DMS79 treated with DMSO at 0.1 percent for 48 hours (cell line): ENCODE data around the gene TRIM22.
"Not testable (repeated sequence)": the region's sequence is repeated elsewhere in the genome, so short reads cannot be mapped to it uniquely, and the experiment has no call there.

Source experiments
- DNase-seq: peaks from one replicate; lab custom pipeline; 2025; lab: John Stamatoyannopoulos, UW

Gene TRIM22, protein sequence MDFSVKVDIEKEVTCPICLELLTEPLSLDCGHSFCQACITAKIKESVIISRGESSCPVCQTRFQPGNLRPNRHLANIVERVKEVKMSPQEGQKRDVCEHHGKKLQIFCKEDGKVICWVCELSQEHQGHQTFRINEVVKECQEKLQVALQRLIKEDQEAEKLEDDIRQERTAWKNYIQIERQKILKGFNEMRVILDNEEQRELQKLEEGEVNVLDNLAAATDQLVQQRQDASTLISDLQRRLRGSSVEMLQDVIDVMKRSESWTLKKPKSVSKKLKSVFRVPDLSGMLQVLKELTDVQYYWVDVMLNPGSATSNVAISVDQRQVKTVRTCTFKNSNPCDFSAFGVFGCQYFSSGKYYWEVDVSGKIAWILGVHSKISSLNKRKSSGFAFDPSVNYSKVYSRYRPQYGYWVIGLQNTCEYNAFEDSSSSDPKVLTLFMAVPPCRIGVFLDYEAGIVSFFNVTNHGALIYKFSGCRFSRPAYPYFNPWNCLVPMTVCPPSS

DNA sequence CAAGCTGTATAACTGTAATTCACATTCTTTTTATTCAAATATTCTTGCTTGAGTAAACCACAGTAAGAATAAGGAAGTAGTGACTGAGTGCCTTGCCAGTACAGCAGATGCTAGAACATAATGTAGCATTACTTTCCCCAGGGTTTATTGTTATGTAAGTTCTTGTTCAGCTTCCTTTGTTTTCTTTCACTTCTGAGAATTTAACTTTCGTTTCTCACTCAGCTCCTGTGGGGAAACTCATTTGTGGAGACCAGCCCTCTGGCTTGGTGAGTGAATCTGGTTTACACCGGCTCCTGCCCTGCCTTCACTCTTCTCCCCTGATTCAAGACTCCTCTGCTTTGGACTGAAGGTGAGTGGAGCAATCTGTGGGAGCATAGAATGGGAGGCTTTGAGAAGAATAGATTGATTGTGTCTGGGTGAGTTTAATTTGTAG, at the start of gene TRIM22:
TRIM22 (plus strand) TSS at position 240 of the 433 bp plus-strand sequence. CDS start 6,443 bp downstream, outside the sequence.
- DNase-seq: no peak

DNA sequence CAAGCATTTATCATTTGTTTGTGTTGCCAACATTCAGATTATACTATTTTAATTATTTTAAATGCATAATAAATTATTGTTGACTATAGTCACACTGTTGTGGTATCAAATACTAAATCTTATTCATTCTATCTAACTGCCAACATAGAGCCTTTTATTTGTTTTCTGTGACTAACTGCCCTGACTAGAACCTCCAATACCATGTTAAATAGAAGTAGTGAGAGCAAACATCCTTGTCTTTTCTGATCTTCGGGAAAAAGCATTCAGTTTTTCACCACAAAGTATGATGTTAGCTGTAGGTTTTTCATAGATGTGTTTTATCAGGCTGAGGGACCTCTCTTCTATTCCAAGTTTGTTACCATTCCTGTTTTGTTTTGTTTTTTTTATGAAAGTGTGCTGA, 49.6 kb upstream of the TRIM22 start:
- no peak for DNase-seq

DNA sequence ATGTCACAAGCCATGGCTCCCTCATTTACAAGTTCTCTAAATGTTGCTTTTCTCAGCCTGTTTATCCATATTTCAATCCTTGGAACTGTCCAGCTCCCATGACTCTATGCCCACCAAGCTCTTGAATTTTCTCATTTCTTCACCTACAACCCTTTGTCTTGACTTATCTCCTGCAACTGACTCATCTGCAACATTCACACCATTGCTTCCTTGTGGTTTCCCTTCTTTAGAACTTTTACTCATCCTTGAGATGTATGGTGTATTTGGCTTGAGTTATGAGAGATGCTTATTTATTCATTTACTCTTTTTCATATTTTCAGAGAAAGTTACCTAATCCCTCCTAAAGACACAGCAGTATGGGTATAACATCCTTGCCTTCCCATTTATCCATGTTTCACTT, 46.0 kb upstream of the TRIM22 start:
- DNase-seq: no peak

DNA sequence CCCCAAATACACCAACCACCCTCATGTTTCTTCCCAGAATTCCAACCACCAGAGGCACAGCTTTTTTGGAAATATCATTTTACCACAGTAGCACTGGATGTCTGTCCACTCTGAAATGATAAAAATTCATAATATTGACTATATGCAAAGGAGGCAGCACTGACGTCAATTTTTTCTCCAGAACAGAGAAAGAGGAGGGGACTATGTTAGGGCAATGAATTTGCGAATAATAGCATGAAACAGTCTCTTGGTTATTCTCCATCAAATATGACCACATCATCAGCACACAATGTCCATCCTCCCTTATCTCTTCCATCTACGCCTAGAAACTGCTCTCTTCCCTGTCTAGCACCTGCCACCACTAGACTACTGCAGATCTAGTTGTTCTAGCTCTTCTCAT, 43.5 kb upstream of the TRIM22 start:
- no peak for DNase-seq

DNA sequence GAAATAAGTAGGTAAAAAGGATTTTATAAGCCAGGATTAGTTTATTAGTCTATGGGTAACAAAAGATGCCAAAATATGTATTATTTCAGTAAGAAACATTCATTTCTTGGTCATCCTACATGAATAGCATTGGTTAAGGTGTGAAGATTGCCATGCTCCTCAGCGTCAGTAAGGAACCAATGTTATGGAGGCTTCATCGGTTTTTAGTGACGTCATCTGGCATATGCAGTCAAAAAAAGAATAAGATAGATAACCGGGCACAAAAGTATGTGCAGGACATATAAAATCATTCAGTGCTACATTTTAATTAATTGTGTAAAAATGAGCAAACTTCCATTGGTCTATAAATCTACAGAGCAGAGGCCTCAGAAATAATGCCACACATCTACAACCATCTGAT, 34.1 kb upstream of the TRIM22 start:
- DNase-seq: no peak

DNA sequence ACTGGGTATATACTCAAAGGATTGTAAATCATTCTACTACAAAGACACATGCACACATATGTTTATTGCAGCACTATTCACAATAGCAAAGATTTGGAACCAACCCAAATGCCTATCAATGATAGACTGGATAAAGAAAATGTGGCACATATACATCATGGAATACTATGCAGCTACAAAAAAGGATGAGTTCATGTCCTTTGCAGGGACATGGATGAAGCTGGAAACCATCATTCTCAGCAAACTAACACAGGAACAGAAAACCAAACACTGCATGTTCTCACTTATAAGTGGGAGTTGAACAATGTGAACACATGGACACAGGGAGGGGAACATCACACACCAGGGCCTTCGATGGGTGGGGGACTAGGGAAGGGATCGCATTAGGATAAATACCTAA, 32.6 kb upstream of the TRIM22 start:
- DNase-seq: not testable (repeated sequence)

DNA sequence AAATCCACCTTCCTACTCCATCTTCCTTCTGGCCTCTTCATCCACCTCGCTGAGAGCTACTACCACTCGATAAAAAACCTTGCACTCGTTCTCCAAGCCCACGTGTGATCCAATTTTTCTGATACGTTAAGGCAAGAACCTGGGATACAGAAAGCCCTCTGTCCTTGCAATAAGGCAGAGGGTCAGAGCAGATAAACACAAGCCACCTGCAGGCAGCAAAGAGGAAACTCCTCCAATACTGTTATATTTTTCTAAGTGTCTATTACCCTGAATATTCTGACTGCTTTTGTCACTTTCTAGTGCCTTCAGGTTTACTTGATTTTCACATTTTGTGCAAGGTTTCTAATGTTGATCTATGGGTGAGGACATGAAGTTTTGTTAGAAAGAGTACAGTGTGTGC, 31.3 kb upstream of the TRIM22 start:
- no peak for DNase-seq

DNA sequence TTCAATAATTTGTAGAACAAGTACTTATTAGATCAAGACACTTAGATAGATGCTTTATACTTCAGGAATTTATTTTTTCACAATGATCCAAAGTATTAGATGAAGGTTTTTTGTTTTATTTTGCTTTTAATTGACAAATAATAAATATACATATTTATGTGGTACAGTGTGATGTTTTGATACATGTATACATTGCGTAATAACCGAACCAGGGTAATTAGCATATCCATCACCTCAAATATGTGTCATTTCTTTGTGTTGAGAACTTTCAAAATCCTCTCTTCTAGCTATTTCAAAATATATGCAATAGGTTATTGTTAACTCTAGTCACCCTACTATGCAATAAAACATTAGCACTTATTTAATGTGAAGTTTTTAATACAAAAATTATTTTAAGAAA, 26.1 kb upstream of the TRIM22 start:
- no peak for DNase-seq

DNA sequence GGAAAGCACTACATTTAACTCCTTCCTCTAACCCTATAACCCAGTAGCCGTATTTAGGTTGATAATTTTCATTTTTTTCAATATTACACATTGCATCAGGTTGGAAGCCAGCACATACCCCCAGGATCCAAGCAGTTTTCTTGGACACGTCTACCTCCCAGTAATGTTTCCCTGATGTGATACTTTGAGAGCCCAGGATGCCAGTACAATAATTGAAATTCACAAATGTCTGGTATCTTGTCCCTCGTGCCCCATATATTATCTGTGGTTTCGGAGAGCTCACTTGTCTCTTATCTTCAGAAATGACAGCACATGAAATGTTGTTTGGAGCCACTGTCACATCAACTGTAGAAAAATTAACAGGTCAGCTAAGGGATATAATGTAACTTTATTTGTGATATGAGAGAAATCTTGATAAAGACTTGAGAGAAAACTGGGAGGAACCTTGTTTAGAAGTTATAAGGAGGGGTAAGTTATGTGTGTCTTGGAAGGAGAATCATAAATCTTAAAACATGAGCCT, 24.5 kb upstream of the TRIM22 start:
- no peak for DNase-seq

DNA sequence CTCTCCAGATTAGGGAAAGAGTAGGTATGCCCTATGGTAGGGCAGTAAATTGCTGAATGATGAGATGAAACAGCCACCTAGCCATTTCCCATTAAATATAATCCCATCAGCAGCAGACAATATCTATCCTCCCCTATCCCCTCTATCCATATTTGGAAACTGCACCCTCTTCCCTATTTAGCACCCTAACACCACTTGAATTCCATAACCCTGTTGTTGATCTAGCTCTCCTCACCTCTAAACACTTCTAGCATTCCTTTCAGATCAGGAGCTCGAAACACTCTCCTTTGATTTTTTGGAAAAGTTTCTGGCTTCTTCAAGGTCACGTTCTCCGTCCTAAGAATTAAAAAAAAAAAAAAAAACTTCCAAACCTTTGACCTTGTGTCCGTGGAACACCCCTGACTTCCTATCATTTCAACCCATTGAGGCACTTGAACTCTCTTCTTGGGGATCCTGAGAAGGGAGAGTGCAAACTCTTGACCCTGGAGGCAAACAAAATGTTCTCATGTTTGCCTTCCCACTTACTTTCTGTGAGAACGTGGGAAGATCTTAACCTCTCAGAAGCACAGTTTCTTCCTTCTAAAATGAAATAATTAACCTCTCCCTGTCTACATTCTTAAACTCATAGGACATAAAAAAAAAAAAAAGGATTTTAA, 23.7 kb upstream of the TRIM22 start:
- DNase-seq: no peak

DNA sequence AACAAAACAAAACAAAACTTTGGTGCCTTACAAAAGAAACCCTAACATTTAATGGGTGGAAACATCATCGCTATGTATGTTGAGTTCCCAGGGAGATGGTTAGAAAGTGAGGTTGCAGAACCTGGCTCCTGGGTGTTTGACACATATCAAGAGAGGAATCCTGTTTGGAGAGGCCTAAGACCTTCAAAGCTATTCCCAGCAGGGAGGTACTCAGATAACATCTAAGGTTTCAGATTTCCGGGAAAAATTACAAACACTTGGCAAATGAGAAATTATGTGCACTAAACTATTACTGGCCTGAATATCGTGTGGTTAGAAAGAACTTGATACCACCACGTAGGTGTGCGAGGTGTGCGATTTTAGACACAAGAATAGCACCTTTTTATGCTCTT, 23.2 kb upstream of the TRIM22 start:
- no peak for DNase-seq

DNA sequence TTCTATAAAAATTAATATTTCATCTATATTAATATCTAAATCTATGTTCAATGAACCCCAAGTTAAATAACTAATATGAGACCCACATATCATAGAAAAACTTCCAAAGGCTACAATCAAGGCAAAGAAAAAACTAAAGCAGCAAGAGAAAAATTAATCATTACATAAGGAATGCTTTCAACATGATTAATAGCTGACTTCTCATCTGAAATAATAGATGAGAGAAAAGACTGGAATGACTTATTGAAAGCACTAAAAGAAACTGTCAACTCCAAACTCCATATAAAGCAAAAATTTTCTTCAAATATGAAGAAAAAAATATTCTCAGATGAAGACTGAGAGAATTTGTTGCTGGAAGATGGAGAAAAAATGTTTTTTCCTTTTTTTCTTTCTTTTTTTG, 17.8 kb upstream of the TRIM22 start:
- DNase-seq: no peak

DNA sequence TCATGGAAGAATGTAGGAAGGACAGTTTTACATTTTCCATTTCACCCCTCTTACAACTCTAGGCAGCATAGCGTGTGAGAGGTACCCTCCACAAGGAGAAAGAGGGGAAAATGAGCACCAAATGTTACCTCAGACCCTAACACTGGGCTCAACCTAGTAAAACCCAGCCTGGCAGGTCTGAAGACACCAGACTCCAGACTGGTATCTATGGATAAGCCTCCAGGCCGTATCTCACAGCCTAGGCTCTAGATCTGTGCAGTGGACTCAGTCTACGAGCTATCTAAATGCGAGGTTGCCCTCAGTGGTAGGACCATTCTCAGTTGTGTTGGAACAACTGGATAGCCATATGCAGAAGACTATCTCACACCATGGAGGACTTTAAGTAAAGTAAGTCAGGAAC, 15.2 kb upstream of the TRIM22 start:
- no peak for DNase-seq

DNA sequence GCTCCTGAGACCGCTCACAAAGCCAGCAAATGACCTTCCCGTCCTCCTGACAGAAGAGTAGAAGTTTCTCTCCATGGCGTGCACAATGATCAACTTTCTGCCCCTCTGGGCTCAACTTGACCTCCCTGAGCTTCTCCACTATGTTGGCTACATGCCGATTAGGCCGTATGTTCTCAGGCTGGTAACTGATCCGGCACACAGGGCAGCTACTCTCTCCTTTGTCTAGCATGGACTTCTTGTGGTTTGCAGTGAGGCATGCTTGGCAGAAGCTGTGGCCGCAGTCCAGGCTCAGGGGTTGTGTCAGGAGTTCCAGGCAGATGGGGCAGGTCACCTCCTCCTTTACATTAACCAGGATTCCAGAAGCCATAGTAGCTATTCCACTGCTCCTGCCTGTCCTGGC, 9.8 kb upstream of the TRIM22 start:
- no peak for DNase-seq

DNA sequence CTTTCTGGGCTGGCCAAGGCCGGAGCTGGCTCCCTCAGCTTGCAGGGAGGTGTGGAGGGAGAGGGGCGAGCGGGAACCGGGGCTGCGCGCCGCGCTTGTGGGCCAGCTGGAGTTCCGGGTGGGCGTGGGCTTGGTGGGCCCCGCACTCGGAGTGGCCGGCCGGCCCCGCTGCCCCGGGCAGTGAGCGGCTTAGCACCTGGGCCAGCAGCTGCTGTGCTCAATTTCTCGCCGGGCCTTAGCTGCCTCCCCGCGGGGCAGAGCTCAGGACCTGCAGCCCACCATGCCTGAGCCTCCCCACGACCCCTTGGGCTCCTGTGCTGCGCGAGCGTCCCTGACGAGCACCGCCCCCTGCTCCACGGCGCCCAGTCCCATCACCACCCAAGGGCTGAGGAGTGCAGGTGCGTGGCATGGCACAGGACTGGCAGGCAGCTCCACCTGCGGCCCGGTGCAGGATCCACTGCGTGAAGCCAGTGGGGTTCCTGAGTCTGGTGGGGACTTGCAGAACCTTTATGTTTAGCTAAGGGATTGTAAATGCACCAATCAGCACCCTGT, 6.6 kb upstream of the TRIM22 start:
- not testable (repeated sequence) for DNase-seq

DNA sequence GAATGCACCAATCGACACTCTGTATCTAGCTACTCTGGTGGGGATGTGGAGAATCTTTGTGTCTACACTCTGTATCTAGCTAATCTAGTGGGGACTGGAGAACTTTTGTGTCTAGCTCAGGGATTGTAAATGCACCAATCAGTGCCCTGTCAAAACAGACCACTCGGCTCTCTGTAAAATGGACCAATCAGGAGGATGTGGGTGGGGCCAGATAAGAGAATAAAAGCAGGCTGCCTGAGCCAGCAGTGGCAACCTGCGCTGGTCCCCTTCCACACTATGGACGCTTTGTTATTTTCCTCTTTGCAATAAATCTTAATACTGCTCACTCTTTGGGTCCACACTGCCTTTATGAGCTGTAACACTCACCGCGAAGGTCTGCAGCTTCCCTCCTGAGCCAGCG, 6.0 kb upstream of the TRIM22 start:
- DNase-seq: not testable (repeated sequence)

DNA sequence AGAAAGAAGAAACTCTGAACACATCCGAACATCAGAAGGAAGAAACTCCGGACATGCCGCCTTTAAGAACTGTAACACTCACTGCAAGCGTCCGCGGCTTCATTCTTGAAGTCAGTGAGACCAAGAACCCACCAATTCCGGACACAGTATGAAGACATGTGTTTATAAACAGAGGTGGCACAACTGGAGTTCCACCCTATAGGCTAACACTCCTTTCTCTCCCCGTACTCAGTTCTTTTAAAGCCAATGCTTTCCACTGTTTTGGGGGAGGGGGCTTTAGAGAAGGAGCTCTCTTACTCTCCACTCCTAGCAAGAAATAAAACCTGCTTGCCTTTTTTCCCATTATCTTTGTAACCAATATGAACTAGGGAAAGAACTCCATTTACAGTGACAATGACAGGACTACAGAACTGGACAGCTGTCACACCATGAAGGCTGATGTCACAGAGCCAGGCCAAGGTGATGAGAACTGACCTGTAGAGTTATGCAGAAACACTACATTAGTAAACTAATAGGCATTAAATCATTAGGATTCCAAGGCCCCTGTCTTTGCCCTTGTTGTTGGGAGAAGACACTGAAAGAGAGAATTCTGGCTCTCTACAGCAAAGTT, 5.4 kb upstream of the TRIM22 start:
- no peak for DNase-seq

DNA sequence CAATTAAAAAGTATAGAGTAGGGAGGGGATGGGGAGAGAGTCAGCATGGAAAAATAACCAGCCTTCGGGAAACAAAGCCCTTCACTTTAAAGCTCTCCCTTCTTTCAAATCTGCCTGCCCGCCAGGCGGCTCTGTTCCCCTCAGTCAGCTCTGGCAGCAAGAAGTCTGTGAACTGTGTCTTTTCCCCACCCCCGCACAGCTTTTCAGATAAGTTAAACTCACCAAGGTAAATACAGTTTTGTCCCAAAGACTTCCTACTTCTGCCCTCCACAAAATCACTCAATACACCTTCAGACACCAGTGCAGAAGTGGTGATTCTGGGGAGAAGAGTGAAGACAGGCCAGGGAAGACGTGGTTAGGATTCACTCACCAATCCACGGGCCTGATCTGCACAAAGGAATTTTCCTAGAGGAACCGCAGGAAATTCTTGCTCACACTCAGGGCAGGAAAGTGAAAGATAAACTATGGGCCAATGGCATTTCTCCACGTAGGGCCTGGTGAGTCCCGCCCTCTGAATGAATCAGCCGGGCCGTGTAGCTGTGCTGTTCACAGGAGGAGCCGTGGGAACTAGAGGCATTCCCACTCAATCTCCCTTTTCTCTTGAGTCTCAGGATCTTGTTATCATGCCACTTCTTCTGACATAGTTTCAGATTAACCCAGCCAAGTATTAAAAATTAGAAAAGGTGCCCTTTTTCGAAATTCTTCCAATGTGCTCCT, 4.8 kb upstream of the TRIM22 start, which contains the start of gene TRIM5:
TRIM5 (minus strand) TSS at position 429 of the 717 bp plus-strand sequence. CDS start 4,897 bp downstream, outside the sequence.
- no peak for DNase-seq

DNA sequence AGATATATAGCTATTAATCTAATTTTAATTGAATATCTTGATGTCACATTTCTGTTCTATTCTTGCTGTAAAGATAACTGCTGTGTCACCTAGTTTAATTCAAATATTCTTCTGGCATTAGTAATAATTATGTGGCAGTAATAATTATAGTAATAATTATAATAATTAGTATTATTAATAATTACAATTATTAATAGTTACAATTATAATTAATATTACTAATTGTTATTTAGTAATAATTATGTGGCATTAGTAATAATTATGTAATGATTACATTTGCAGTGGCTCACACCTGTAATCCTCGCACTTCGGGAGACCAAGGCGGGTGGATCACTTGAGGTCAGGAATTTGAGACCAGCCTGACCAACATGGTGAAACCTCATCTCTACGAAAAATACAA, 3.2 kb upstream of the TRIM22 start:
- no peak for DNase-seq

DNA sequence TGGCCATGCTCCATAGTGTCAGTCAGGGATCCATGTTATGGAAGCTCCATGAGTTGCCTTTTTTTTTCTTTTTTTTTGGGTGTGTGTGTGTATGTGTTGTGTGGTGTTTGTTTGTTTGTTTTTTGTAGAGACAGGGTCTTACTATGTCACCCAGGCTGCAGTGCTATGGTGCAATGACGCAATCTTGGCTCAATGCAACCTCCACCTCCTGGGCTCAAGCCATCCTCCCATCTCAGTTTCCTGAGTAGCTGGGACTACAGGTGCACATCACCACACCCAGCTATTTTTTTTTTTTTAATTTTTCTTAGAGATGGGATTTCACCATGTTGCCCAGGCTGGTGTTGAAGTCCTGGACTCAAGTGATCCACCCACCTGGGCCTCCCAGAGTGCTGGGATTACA, 1.1 kb upstream of the TRIM22 start:
- DNase-seq: no peak

DNA sequence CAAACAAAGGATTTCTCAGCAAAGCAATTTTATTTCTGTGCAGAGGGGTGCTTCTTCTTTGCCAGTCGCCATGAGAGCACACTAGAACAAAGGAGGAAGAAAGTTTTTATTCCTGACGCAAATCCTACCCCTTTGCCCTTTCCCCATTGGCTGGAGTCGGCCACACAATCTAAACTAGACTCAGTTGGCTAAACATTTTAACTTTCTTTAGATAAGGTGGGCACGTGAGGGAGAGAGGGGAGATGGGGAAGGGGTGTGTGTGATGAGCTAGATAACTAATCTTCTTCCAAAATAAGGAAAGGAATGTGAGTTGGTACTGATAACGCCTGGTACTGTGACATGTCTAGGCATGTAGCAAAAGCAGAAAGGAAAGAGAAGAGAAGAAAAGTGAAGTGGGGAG, 626 bp downstream of the TRIM22 start:
- no peak for DNase-seq

DNA sequence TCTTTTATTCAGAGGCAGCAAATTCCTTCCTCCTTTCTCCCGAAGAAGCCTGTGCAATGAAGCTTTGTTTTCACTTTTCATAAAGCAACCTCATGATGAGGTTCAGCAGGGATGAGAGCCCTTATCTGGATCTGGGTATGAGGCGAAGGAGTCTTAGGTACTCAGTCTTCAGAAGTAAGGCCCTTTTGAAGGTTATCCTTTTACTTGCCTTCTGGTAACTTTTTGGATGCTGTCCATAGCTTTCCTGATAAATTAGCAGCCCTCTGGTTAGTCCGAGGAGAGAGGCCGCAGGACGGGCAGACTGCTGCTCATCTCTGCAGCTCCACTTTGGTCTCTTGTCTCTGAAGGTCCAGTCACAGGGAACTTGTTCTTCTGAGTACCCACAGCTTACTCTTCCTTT, 1.1 kb downstream of the TRIM22 start:
- no peak for DNase-seq
